Middle frontal gyrus (tissue), 1 donor: ENCODE data around the gene RAB17.
"Not testable (repeated sequence)": the region's sequence is repeated elsewhere in the genome, so short reads cannot be mapped to it uniquely, and the experiment has no call there.

ENCODE experiments used
- DNase-seq: peaks from one replicate; pipeline ENCODE4 v3.0.0-alpha.2; 2015; ENCODE audit warnings: low spot score; ENCODE audit errors: extremely low spot score

The RAB17 gene

DNA sequence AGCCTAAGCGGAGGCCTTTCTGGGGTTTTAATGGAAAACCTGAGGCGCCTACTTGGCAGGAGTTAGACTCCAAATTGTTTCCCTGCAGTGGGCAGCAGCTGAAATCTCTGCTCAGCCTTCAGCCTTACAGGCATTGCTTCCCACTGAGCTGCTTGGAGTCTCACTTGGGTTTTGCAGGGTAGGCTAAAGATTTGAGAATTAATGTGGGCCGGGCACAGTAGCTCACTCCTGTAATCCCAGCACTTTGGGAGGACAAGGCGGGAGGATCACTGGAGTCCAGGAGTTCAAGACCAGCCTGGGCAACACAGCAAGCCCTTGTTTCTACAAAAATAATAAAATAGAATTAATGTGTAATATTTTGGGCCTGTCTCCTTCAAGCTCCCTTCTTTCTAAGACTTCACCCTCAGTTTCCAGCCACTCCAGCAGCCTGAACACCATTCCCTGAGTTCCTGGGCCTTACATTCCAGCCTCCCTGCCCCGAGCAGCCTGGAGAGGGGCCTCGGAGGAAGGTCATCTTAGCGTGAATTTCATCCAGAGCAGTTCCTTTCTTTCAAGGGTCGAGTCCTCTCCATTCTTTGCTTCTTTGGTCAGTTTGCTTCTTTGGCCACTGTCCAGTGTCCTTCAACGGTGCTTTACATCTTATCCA is 9.1 kb upstream of the RAB17 start:
- DNase-seq, result no peak

DNA sequence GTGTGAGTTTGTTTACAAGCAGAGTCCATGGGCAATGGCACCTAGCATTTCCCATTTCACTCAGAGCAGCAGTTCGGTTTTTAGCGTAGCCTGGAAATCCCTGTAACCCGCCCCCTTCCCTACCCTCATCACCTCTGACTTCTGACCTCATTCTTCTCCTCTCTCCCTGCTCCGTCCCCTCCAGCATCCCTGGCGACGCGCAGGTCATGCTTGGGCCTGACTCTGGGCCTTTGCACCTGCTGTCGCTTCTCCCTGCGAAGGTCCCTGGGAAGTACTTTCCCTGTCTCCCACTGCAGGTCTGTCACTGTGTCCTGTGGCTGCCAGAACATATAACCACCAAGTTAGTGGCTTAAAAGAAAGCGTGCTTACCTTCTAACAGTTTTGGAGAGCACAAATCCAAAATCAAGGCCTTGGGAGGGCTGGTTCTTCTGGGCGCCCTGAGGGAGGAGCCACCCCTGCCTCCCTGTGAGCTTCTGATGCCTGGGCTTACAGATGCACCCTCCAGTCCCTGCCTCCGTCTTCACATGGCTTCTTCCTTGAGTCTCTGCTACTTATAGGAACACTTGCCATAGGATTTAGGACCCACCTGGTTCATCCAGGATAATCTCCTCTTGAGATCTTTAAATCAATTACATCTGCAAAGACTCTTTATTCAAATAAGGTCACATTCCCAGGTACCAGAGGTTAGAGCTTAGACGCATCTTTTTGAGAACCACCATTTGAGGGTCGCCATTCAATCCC is 8.1 kb upstream of the RAB17 start:
- DNase-seq, result no peak

DNA sequence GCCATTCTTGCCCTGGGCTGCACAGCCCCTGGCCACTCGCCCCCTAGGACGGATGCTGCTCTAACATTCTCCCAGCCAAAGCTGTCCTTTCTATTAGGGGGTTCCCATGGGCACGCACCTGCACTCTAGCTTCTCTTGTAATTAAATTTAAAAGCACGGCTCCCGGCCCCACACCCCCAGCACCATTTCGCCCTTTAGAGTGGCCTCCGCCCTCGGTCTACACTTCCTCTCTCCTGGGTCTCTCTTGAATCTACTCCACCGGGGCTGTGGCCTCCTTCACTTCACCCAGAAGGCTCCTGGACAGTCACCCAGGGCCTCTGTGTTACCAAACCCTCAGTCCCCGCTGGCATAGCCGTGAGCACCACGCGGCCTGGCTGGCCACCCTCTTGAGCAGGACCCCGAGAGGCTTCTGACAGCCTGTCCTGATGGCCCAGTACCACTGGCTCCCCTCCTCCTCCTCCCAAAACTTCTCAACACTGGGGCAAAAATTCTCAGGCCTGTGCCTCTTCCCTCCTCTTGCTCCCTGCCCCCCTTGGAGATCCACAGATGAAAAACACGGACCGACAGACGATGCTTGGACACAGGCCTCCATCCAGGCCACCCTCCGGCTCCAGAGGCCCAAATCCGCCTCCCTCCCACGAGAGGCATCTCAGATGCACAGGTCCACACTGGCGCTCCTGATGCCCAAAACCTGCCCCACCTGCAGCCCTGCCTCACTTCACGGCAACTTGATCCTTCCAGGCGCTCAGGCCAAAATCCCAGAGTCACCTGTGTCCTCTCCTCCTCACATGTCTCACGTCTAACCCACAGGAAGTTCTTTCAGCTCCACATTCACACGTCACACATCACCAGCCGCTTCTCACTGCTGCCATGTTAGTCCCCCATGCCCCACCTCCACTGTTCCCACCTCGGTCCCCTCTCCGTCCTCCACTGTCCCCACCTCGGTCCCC is 6.9 kb upstream of the RAB17 start:
- no peak for DNase-seq

DNA sequence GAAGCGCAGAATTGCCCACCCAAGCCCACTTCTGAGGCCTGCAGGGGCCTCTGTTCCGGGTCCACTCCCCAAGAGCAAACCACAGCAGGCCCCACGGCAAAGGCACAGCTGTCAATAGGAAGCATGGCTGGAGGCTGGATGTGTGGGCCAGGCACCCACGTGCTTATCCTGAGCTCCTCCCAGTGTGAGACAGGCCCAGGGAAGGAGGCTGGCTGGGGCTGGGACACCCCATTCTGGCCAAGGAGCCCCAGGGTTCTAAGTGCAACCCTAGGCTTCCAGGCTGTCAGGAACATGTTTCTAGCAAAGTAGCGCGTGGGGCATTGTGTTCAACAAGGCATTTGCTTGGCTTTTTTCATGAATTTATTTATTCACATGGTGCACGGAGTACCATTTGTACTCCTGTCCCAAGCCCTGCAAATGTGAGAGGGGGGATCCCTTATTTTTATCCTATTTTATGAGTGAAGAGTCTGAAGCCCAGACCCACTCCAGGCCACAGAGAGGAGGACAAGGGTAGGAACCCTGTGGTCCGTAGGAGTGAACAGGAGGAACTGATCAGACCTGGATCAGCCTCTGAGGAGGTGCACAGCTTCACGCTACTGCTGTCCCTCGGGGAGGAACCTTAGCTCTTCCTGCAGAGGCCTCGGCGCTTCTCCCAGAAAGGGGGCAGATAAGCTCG is 6.1 kb upstream of the RAB17 start:
- no peak for DNase-seq

DNA sequence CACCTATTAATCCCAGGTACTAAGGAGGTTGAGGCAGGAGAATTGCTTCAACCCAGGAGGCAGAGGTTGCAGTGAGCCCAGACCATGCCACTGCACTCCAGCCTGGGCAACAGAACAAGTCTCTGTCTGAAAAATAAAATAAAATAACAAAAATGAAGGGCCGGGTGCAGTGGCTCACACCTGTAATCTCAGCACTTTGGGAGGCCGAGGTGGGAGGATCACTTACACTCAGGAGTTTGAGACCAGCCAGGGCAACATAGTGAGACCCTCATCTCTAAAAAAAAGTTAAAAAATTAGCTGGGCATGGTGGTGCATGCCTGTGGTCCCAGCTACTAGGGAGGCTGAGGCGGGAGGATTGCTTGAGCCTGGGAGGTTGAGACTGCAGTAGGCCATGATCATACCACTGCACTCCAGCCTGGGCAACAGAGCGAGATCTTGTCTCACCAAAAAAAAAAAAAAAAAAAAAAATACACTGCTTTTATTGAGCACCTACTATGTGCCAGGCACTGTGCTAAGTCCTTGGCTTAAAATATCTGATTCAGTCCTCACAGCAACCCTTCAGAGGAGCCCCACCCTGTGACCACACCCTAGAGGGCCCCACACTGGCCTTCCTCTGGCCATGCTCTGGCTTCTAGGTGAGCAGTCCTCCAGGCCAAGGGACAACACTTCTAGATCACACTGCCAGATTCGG is 5.4 kb upstream of the RAB17 start:
- not testable (repeated sequence) for DNase-seq

DNA sequence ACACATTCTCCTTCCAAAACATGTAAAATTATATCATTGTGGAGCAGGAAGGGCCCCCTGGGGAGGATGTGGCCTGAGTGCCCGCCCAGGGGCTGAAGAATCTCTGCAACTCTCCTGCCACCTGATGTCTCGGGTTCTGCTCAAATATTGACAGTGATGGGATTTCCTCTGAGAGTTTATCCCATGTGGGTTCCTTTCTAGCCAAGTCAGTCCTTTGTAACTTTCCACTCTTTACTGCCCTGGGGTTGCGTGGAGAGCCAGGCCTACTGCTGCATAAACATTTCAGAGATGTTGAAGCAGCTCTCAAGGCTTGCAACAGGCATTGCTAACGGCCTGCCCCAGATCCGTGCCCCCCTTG is 4.0 kb upstream of the RAB17 start:
- no peak for DNase-seq

DNA sequence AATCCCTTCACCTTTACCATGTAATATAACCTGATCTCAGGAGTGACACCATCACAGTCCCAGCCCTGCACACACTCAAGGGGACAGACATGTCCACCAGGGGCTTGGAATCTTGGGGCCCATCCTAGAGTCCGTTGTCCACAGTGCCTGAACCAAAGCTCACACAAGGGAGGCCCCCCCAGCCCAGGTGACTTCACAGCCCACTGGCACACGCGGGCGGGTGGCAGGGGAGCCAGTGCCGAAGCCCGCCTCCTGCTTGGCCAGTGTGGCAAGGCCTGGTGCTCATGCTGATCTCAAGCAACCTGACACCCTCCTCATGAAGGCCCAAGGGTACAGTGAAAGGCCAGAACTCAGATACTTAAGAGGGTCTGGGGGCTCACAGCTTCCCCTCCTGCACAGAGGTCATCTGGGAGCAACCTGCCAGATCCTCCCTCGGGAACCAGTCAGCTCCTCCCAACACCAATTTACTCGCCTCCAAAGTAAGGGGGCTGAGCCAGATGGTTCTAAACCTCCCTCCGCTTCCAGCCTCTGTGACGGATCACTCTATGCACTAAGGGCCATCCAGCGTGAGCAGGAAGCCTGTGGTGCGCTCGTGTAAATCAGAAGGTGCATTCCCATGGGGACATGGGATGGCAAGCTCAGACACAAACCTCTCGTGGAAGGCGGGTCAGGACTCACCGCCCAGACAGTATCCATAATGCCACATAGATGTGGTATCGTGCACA is 3.2 kb upstream of the RAB17 start:
- DNase-seq, result no peak

DNA sequence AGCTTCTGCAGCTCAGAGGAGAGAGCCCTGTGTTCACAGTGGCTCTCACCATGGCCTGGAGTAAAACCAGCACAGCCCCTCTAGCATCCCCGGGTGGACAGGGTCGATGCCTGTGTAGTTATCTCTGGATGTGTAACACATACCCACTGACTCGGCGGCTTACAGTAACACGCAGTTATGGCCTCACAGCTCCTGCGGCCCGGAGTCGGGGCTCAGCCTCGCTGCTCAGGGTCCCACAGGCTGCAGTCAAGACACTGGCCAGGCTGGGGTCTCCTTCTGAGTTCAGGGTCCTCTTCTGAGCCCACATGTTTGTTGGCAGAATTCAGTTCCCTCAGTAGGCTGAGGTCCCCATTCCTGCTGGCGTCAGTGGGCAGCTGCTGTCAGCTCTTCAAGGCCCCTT is 2.5 kb upstream of the RAB17 start:
- no peak for DNase-seq

DNA sequence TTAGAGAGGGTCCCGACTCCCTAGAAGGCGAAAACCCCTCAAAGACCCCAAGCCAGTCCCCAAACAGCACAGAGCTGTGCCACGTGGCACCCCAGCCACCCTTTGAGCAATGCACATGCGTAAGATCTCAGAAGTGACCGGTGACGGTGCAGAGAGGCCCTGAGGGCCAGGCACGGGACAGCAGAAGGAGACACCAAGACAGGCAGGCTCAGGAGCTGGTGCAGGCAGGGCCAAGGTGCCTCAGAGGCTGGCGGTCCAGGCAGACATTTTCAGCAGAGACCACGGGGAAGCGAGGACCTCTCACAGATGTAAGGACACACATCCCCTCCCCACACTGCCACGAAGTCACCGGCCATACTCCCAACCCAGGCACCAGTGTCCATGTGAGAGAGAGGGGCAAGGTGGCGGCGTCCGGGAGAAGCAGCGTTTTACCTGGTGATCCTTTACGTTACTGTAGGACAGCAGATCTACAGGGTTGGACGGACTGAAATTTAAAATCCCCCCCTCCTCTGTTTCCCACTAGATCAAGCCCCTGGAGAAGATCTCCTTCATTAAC is 2.0 kb upstream of the RAB17 start:
- DNase-seq, result no peak

DNA sequence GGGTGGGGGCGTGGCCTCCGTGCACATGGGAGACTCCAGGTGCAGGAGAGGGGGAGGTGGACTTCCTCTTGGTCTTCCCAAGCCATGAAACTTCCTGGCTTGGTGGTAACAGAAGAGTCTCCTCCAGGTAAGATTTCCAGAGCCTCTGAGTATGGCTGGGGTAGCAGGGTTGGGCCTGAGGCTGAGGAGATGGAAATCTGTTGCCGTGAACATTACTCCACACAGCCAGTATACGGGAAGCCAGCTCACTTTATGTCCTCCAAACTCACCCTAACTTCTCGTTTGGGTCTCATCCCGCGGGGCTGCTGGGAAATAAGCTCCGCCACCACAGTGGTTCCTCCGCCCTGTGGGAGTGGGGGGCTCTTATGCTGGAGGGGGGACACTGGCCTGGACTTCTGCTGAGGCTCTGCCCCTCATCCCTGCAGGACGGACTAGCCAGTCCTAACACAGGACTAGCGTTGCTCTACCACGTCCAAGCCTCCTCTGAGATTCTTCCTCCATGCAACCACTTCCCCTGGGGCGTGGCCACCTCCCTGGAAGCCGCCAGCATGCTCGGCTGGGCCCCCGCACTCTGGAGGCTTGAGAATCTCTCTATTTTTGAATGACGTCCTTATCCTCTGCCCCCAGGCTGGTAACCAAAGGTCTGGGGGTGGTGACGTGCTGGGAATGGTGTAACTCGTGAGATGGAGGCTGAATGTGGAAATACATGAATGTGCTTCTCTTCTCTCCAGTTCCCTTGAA is 777 bp upstream of the RAB17 start:
- no peak for DNase-seq

DNA sequence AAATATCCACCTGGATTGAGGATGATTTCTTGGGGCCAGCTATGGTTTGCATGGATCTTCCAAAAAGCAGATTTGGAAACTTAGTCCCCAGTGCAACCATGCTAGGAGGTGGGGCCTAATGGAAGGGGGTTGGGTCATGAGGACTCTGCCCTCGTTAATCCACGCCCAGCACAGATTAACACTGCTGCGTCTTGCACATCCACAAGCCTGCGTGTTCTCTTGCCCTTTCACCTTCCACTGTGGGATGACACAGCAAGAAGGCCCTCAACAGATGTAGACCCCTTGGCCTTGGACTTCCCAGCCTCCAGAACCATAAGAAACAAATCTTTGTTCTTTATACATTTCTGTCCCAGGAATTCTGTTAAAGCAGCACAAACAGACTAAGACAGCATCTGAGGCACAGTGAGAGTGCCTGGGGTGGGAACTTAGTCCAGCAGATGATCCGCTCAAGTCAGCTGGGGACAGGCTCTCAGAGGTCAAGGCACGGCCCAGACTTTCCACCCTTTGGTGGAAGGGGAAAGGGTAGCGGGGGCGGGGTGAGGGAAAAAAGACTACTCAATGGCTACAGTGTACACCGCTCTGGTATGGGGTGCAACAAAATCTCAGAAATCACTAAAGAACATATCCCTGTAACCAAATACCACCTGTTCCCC is 2.4 kb downstream of the RAB17 start:
- no peak for DNase-seq

DNA sequence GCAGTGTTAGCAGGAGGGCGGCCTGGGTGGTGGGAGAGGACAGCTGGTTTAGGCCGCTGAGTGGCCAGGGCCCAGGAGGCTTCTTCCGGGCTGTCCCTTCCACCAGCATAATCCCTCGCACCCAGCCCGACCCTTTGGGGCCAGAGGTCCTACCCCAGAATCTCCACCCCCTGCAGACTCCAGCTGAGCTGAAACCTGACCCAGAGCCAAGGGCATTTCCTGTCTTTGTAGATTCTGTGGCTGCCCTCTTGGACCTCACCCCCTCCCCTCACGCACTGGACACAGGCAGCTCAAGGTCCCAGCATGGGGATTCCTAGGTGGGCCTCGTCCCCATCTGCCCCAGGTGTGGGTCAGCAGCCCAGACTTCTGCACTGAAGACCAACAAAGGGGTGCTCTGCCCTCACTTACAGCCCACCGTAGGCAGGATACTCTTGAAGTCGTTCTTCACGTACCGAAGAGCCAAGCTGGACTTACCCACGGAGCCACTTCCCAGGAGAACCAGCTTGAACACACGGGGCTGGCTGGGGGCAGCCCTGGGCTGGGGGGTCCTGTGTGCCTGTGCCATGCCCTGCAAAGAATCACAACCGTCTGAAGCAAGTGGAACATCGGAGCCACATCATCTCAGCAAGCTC is 4.8 kb downstream of the RAB17 start:
- DNase-seq, result no peak

DNA sequence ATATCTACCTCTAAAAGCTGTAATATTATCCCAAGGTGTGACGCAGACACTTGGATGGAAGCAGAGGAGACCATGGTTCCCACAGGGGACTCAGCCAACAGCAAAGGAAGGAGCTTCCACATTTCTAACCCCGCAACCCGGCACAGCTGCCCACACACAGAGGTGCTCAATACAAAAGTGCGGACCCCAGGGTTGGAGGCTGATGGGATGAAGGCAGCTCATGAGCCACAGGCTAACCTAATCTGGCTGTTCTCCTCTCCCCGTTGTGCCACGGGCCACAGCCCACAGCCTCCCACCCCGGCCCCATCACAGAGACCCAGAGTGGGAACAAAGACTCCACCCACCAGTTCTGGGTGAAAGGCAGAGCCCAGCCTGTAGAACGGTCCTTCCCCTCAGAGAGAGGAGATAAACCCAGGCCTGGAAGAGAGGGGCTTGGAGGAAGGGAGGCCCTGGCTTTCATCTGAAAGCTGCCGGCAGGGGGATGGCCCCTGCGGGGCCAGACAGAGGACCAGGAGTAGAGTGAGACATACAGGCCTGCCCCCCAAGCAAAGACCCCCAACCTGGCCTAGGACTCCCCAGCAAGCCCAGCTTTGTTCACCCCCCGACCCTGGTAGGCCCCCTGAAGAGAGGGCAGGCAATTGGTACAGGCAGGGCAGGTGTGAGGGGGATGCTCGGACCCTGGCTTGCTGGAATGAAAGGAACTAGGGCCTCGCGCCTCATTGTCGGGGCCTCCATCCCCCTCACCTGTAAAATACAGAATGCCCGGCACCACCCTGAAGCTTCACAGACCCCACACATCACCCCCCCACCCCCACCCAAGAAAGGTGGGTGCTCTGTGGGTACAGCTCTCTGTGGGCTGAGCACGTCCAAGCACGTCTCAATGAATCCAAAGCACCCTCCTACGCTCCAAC is 6.9 kb downstream of the RAB17 start:
- DNase-seq, result no peak

DNA sequence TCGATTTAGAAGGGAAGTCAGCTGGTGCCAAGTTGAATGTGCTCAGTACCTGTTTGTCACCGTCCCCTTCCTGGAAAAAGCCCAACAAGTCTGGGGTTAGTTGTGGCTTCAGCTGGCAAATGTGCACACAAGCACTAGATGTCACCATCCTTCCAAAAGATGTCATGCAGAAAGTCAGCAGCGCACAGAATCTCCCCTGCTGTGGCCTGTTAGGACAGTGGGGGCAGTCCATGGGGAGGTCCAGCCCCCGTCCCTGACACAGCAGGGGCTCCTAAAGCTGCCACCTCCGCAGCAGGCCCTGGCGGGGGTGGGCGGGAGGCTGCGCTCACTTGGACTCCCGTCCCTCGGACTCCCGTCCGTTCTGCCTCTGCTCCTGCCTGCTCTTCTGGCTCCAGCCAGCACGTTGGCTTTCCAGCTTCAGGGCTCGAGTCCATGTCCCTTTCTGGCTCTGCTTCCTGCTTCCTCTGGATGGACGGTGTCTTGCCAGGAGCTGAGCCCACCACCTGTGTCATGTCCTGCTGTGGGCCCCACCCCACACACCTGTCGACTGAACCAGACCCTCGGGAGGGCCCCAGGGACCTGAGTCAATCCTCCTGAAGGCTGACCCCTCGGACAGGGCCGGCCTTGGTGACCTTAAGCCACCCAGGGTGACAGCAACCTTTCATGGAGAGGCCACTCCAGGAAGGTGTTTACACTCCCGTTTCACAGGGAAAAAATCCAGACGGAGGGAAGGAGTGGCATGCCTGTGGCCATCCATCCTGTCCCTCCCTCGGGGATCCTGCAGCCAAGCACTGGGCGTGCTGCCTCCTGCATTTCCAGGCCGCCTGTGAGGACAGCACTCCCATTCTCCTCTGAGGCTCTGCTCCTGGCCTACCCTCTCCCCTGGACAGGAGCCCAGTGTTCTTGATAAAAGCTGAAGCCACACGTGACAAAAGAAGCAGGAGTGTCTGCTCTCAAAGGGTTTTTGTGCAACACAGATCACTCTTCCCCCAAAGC is 8.5 kb downstream of the RAB17 start:
- DNase-seq, result peak; percentile 21

DNA sequence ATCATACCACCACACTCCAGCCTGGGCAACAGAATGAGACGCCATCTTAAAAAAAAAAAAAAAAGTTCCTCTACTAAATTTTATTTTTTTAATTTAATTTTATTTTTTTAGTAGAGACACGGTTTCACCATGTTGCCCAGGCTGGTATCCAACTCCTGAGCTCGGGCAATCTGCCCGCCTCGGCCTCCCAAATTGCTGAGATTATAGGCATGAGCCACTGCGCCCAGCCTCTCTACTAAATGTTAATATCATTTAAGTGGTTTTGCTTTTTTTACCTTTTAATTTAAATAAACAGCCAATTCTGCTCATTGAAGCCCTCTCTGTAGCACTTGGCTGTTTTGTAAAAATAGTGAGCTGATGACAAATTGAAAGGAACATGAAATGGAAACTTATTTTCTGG is 9.2 kb downstream of the RAB17 start:
- no peak for DNase-seq
